Stimulated activated CD8-positive, alpha-beta memory T cell treated with anti-CD3 and anti-CD28 coated beads, Interleukin-4, amount 100 ng/mL, for 24 hours (primary cell): ENCODE results near the gene SLC22A5.
"Not testable (repeated sequence)": the region's sequence is repeated elsewhere in the genome, so short reads cannot be mapped to it uniquely, and the experiment has no call there.

ENCODE experiments used
- DNase-seq: peaks from one replicate; pipeline ENCODE4 v3.0.0-alpha.2; 2020; ENCODE audit warnings: low read depth

SLC22A5 gene

GRCh38 chr5:132428484-132429462, 59.3 kb downstream of the SLC22A5 start:
- no peak for DNase-seq

GRCh38 chr5:132429463-132430440, 60.2 kb downstream of the SLC22A5 start:
- no peak for DNase-seq

GRCh38 chr5:132430746-132431145, 61.2 kb downstream of the SLC22A5 start:
- DNase-seq, result no peak

- no peak for DNase-seq
These were observed 62.1 kb downstream of the SLC22A5 start for GRCh38 chr5:132431632-132432031.

GRCh38 chr5:132433141-132433540, 63.6 kb downstream of the SLC22A5 start:
- no peak for DNase-seq

GRCh38 chr5:132434416-132435286, 65.1 kb downstream of the SLC22A5 start:
- no peak for DNase-seq

- no peak for DNase-seq
These were observed 65.9 kb downstream of the SLC22A5 start for GRCh38 chr5:132435447-132435846.

- no peak for DNase-seq
These were observed 66.4 kb downstream of the SLC22A5 start for GRCh38 chr5:132435886-132436285.

GRCh38 chr5:132436936-132437335, 67.4 kb downstream of the SLC22A5 start:
- DNase-seq, result no peak

GRCh38 chr5:132437604-132438266, 68.2 kb downstream of the SLC22A5 start:
- peak; percentile 54 for DNase-seq

- DNase-seq, result not testable (repeated sequence)
These were observed 68.7 kb downstream of the SLC22A5 start for GRCh38 chr5:132438267-132438645.

GRCh38 chr5:132438917-132439316, 69.4 kb downstream of the SLC22A5 start:
- no peak for DNase-seq

GRCh38 chr5:132439521-132440089, 70.1 kb downstream of the SLC22A5 start:
- DNase-seq, result no peak

GRCh38 chr5:132444061-132444460, 74.6 kb downstream of the SLC22A5 start:
- DNase-seq, result no peak
